Adrenal gland (tissue), 12 donors: Measurements from ENCODE around the gene CDKAL1. TPM values are rescaled to one million over a fixed set of nuclear protein-coding genes. Genes with fewer than 3 reads are reported as not detected.

ENCODE experiments used
- DNase-seq, 7 donors: peaks; one replicate each; pipeline ENCODE4 v3.0.0-alpha.2; 2019 to 2020
- H3K27ac ChIP-seq, 5 donors: fragments of 200-600 bp; sonication (generic) in 4 of 5; 1 replicate in 3 of 5; 2 replicates in 2 of 5; pipeline versions ENCODE4 v1.5.1 to v1.8.0; 2016 to 2020; ENCODE audit warnings: mild to moderate bottlenecking in 1 of 5
- H3K27me3 ChIP-seq: fragments of 200-600 bp; 2 replicates; pipeline ENCODE4 v1.8.0; 2021
- H3K36me3 ChIP-seq, 2 donors: fragments of 200-600 bp; replicated peaks in 1 of 2; 1 replicate in 1 of 2; 2 replicates in 1 of 2; pipeline versions ENCODE4 v1.5.1 to v1.8.0; 2018 to 2022
- H3K4me1 ChIP-seq, 2 donors: fragments of 200-600 bp; replicated peaks in 1 of 2; 1 replicate in 1 of 2; 2 replicates in 1 of 2; pipeline versions ENCODE4 v1.5.1 to v1.8.0; 2018 to 2021
- H3K4me3 ChIP-seq, 4 donors: fragments of 200-600 bp; sonication (generic) in 3 of 4; one replicate each; pipeline ENCODE4 v1.5.1; 2016 to 2018
- H3K9me3 ChIP-seq, 3 donors: fragments of 200-600 bp; sonication (generic) in 1 of 3; replicated peaks in 1 of 3; 1 replicate in 2 of 3; 2 replicates in 1 of 3; pipeline versions ENCODE4 v1.5.1 to v1.8.0; 2016 to 2021
- POLR2A ChIP-seq, 2 donors: fragments of 450-650 bp; IDR thresholded peaks; one replicate each; pipeline ENCODE4 v1.6.1; 2017; ENCODE audit warnings: antibody characterized with exemption in 2 of 2, mild to moderate bottlenecking in 2 of 2, moderate library complexity in 1 of 2
- WGBS, 4 donors: extraction: QIAGEN DNeasy Blood & Tissue Kit in 2 of 4; methylation state at CpG; one replicate each; pipeline versions ENCODE4 v1.1.5 to v1.1.7; 2013 to 2017; 5-methylcytosine and 5-hydroxymethylcytosine counted together
- intact Hi-C, 2 donors: fragments of 100-400 bp; cut with DNase I; formaldehyde crosslinking; loops; one replicate each; pipeline versions ENCODE4 v1.14.1 to v1.15.0; 2022 to 2023
- polyA plus RNA-seq, 3 donors: library from polyadenylated mRNA; stranded (reverse); fragments of 200-250 nt in 2 of 3; fragments of 350-450 nt in 1 of 3; fragmentation: Illumina TruSeq in 1 of 3; extraction: RNeasy Lipid Tissue Mini Kit (QIAGEN cat#74804) in 1 of 3; gene quantifications; one replicate each; pipeline ENCODE4 v1.2.3, GENCODE V29; 2013 to 2014
- total RNA-seq, 9 donors: library from RNA; depleted of rRNA in 4 of 9; stranded (reverse); fragments of >200 nt in 4 of 9; fragments of 120-200 nt in 1 of 9; fragmentation: NEBNext Ultra II Directional in 1 of 9; extraction: Animal tissue kit (Norgen Biotek cat#: 25700) in 1 of 9; gene quantifications; one replicate each; pipeline versions ENCODE4 v1.1.0 to v1.2.4, GENCODE V29; 2013 to 2023
- TF ChIP-seq, protein P1 (sequence below), 6 experiments: fragments of 450-650 bp in 4 of 6; fragments of 200-600 bp in 2 of 6; sonication (generic) in 1 of 6; IDR thresholded peaks; 1 replicate in 5 of 6; 2 replicates in 1 of 6; pipeline versions ENCODE4 v1.5.1 to v1.8.0; 2016 to 2021; ENCODE audit warnings: antibody characterized with exemption in 6 of 6, mild to moderate bottlenecking in 2 of 6, moderate library complexity in 1 of 6
- donor health status: healthy with polysubstance abuse.
- donor health status: Bipolar disorder and iron deficiency.
- donor health status: DM: yes; HTN: yes; CAD: no.
- donor health status: DM: no; HTN: no; CAD: no.
- donor health status: DM: no; HTN: no; CAD: no.
- donor health status: DM: yes; HTN: yes; CAD: no.

Gene CDKAL1
- total and polyA plus RNA-seq, 12 donors, result 3.9 to 21.1 (median 10.6) TPM

- Histone ChIP-seq H3K27me3 (no peaks in the 10 kb centered on the region), H3K4me1 (no peaks in the 10 kb centered on the region), H3K27ac (no peak overlapping the region), H3K4me3 (no peak overlapping the region), H3K9me3 (no peaks in the 10 kb centered on the region), H3K36me3 (no peaks in the 10 kb centered on the region)
- WGBS, 4 donors, result 91 to 98% (median 94%) methylated on average over 2 of the region's 2 CpGs
- no peak for DNase-seq
- intact Hi-C loops, result no loop called here
- no peak for TF ChIP-seq POLR2A (IDR thresholded peaks at IDR 0.05)
- TF ChIP-seq, protein P1, sequence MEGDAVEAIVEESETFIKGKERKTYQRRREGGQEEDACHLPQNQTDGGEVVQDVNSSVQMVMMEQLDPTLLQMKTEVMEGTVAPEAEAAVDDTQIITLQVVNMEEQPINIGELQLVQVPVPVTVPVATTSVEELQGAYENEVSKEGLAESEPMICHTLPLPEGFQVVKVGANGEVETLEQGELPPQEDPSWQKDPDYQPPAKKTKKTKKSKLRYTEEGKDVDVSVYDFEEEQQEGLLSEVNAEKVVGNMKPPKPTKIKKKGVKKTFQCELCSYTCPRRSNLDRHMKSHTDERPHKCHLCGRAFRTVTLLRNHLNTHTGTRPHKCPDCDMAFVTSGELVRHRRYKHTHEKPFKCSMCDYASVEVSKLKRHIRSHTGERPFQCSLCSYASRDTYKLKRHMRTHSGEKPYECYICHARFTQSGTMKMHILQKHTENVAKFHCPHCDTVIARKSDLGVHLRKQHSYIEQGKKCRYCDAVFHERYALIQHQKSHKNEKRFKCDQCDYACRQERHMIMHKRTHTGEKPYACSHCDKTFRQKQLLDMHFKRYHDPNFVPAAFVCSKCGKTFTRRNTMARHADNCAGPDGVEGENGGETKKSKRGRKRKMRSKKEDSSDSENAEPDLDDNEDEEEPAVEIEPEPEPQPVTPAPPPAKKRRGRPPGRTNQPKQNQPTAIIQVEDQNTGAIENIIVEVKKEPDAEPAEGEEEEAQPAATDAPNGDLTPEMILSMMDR (IDR thresholded peaks at IDR 0.05), result no peak
Measured at GRCh38 chr6:20817806-20818320, 283.6 kb downstream of the CDKAL1 start.

GRCh38 chr6:20819774-20820400 lies 285.6 kb downstream of the CDKAL1 start:
- no peaks in the 10 kb centered on the region for H3K9me3 ChIP-seq
- no peaks in the 10 kb centered on the region for H3K4me1 ChIP-seq
- DNase-seq, result no peak
- H3K36me3 ChIP-seq, result no peaks in the 10 kb centered on the region
- intact Hi-C loops, result no loop called here
- TF ChIP-seq, protein P1 (IDR thresholded peaks at IDR 0.05), result no peak
- TF ChIP-seq POLR2A (IDR thresholded peaks at IDR 0.05), result no peak
- no peaks in the 10 kb centered on the region for H3K27me3 ChIP-seq
- no peak overlapping the region for H3K27ac ChIP-seq
- 96 to 99% (median 98%) methylated on average over 7 of the region's 7 CpGs for WGBS, 4 donors
- no peak overlapping the region for H3K4me3 ChIP-seq

- no peaks in the 10 kb centered on the region for H3K27me3 ChIP-seq
- peaks cover 5 to 20% of the 10 kb centered on the region in 2 donors for H3K4me1 ChIP-seq
- peak in 2 of 7 donors; percentile 11 to 17 for DNase-seq
- no peaks in the 10 kb centered on the region for H3K9me3 ChIP-seq
- 25 to 42% (median 29%) methylated on average over 6 of the region's 6 CpGs for WGBS, 4 donors
- H3K4me3 ChIP-seq, result peak overlapping the region in 1 of 4 donors; percentile 25
- TF ChIP-seq, protein P1 (IDR thresholded peaks at IDR 0.05), result no peak
- no peak for TF ChIP-seq POLR2A (IDR thresholded peaks at IDR 0.05)
- H3K27ac ChIP-seq, result no peak overlapping the region
- intact Hi-C loops, result no loop called here
- H3K36me3 ChIP-seq, result no peaks in the 10 kb centered on the region
Measured at GRCh38 chr6:20826378-20826777, 292.1 kb downstream of the CDKAL1 start.

- H3K36me3 ChIP-seq, result no peaks in the 10 kb centered on the region
- 74 to 83% (median 78%) methylated on average over 1 of the region's 1 CpG for WGBS, 4 donors
- no peaks in the 10 kb centered on the region for H3K9me3 ChIP-seq
- DNase-seq, result no peak
- no peak overlapping the region for H3K27ac ChIP-seq
- TF ChIP-seq POLR2A (IDR thresholded peaks at IDR 0.05), result no peak
- TF ChIP-seq, protein P1 (IDR thresholded peaks at IDR 0.05), result no peak
- H3K4me3 ChIP-seq, result no peak overlapping the region
- H3K27me3 ChIP-seq, result no peaks in the 10 kb centered on the region
- H3K4me1 ChIP-seq, result peaks cover 5 to 20% of the 10 kb centered on the region in 2 donors
- intact Hi-C loops, result no loop called here
Measured at GRCh38 chr6:20827798-20828197, 293.5 kb downstream of the CDKAL1 start.
